ENCODE results near the gene FCN3.
"Not testable (repeated sequence)": the region's sequence is repeated elsewhere in the genome, so short reads cannot be mapped to it uniquely, and the experiment has no call there.

Gene FCN3

DNA sequence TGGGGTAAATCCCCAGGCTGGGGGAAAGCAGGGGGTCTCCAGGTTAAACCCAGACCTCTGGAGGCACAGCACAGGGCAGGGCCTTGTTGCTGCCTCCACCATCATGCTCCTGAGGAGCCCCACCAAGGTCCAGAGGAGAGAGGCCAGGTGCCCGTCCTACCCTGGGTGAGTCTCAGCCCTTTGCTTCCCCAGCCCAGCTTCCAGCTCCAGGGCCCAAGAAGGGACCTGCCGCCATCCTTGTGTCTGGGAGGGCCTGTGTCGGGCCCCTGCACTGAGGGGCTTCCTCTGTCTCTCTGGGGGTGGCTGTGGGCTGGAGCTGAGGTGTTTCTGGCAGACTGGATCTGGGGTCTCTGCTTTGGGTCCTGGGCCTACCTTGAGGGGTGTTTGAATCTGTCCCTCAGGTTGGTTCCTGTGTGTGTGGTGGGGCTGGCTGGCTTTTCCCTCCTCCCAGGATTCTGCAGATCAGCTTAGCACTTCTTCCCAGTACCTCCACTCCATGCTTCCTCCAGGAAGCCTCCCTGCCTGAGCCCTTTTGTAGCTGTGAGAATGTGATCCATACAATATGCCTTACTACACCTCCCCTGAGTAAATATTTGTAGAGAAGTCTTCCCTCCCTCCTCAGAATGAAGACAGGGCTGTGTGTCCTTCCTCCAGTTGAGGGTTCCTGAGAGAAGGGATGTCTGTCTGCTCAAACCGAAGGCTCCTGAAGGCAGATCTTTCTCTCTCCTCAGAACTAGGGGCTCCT, 24.0 kb upstream of the FCN3 start:
- no peak for DNase-seq

GRCh38 chr1:27397749-27398148, 23.1 kb upstream of the FCN3 start:
- DNase-seq = no peak

DNA sequence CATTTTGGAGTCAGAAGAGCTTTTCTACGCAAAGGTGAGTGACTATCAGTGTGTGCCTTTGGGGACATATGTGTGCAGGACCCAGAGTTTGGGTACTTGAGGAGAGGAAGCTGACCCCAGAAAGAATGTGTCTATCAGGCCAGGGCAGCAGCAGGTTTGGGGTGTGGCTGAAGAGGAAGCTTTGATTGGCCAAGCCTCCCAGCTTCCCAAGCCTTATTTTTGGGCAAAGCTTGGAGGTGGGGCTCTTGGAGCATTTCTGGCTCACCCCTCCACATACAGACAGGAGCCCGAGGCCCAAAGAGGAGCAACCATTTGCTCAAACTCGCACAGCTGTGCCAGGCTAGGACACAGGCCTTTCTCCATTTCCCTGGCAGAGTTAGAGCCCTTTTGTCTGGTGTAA, 22.5 kb upstream of the FCN3 start:
- no peak for DNase-seq

DNA sequence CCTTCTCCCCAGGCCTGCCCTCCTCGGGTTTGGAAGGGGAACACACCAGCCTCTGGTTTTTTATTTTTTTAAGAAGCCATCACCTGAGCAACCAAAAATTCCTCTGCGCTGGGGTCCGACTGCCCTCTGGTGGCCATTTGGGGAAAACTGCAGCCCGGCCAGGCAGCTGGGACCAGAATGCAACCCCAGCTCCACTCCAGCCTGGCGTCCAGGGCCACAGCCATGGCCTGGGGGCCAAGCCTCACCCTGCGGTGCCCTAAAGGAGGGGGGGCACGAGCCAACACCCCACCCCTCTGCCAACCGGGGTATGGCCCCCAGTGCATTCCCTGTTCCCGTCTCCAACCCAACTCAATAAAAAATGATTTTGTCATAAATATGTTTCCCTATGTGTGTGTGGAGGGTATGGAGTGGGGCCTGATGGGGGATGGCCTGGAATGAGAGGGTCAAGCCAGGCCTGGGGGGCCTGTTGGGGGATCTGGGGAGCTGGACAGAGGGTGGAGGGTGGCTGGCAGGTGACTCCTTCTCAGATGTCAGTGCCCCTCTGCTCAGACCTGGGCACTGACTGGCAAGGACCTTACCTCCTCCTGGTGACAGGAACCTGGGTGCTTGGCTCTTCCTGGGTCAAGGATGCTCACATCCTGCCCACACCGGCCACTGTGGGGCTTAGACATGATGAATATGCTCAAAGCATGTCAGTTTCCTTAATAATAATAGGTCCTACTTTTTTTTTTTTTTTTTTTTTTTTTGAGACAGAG, 21.0 kb upstream of the FCN3 start:
- DNase-seq = peak; percentile 92

DNA sequence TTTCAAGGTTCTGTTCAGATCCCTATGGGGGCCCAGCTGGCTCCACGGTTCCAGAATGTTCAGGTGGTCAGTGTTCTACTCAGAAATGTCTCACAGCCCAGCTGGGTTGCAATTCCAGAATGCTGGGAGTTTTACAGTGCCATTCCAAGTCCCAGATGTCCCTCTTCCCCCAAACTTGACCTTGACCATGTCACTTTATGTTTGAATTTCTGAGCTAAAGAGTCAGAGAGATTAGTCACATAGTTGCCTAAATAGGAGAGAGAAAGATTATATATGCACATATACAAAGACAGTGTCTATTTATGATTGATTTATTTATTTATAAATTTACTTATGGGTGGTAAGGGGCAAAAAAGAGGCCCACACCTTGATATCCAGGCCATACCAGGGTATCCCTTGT, 20.3 kb upstream of the FCN3 start:
- DNase-seq = no peak

DNA sequence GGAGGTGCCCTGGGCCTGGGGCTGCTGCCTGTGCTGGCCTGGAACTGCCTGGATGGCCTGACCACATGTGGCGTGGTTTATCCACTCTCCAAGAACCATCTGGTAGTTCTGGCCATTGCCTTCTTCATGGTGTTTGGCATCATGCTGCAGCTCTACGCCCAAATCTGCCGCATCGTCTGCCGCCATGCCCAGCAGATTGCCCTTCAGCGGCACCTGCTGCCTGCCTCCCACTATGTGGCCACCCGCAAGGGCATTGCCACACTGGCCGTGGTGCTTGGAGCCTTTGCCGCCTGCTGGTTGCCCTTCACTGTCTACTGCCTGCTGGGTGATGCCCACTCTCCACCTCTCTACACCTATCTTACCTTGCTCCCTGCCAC, 19.6 kb upstream of the FCN3 start:
- no peak for DNase-seq

DNA sequence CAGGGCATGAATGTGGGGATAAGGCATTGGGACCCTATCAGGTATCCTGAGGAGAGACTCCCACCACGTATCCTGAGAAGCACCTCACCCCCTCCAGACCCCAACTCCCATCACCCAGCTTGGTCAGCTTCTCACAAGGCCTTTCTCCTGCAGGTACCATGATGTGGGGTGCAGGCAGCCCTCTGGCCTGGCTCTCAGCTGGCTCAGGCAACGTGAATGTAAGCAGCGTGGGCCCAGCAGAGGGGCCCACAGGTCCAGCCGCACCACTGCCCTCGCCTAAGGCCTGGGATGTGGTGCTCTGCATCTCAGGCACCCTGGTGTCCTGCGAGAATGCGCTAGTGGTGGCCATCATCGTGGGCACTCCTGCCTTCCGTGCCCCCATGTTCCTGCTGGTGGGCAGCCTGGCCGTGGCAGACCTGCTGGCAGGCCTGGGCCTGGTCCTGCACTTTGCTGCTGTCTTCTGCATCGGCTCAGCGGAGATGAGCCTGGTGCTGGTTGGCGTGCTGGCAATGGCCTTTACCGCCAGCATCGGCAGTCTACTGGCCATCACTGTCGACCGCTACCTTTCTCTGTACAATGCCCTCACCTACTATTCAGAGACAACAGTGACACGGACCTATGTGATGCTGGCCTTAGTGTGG, 19.1 kb upstream of the FCN3 start:
- DNase-seq = no peak

- DNase-seq = no peak
Measured at GRCh38 chr1:27392778-27393635, 18.4 kb upstream of the FCN3 start.

- DNase-seq = peak; percentile 98
Measured at GRCh38 chr1:27392096-27392777, 17.6 kb upstream of the FCN3 start, which contains the start of gene GPR3. TSS of gene GPR3 (plus strand) at chr1:27392622. CDS start at chr1:27393799, 1,177 bp downstream.

GRCh38 chr1:27391511-27392095, 17.0 kb upstream of the FCN3 start:
- no peak for DNase-seq

DNA sequence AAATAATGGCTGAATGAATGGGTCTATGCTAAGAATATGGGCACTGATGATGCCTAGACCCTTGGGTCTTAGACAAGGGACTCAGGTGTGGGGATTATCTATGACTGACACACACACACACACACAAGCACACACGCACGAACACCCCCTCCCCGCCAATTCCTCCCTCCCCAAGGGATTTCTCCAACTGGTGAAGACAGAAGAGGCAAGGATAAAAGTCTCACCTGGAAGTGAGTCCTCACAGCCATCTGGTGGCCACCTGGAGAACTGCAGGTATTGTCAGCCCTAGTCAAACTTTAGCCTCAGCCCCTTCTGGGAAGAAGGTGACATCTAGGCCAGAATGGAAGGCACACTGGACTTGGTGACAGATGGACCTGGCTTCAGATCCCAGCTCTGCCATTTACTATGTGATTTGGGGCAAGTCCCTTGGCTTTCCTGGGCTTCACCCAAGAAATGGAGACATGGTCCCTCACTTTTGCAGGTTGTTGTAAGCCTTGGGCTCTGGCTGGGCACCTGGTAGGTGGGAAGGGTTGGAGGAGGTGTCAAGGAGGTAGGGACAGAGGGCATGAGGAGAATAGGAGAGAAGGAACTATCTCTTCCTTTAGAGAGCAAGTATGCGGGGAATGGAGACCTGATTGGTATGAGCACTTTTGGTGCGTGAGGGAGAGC, 13.8 kb upstream of the FCN3 start:
- DNase-seq = peak; percentile 92

GRCh38 chr1:27384797-27385196, 10.2 kb upstream of the FCN3 start:
- DNase-seq = not testable (repeated sequence)

- no peak for DNase-seq
Measured at GRCh38 chr1:27383661-27384060, 9.0 kb upstream of the FCN3 start.

GRCh38 chr1:27383039-27383605, 8.5 kb upstream of the FCN3 start, which contains the start of gene CD164L2:
TSS of gene CD164L2 (minus strand) at chr1:27383333. CDS start at chr1:27383239, 94 bp downstream.
- peak; percentile 84 for DNase-seq

DNA sequence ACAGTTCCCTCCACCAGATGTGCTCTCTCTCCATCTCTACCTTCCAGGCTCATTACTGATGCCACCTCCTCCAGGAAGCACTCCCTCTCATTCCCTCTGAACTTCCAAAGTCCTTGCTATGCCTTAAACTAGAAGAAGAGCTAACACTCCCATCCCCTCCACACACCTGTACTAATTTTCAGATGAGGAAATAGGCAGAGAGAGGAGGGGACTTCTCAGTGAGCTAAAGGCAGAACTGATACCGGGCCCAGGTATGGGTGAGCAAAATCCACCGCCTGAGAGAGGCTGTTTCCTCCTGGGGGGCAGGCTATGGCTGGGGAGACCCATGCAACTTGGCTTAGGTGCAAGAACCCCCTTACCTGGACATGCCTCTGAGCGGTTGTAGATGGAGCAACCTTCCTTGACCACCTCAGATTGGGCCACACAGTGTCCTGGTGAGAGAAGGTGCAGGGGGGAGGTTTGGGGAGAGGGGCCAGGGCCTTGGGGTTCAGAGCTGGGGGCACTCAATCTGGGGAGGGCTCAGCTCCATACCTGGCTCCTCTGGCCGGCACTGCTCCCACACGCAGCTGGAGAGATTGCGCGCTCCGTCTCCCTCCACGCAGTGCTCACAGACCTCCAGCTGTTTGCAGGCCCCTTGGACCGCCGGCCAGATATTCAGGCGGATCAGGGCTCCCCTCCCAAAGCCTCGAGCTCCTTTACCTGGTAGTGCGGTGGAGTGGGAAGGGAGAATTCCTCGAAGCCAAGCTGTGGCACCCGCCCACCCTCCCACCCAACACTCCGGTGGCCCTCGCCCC, 7.5 kb upstream of the FCN3 start:
- no peak for DNase-seq

DNA sequence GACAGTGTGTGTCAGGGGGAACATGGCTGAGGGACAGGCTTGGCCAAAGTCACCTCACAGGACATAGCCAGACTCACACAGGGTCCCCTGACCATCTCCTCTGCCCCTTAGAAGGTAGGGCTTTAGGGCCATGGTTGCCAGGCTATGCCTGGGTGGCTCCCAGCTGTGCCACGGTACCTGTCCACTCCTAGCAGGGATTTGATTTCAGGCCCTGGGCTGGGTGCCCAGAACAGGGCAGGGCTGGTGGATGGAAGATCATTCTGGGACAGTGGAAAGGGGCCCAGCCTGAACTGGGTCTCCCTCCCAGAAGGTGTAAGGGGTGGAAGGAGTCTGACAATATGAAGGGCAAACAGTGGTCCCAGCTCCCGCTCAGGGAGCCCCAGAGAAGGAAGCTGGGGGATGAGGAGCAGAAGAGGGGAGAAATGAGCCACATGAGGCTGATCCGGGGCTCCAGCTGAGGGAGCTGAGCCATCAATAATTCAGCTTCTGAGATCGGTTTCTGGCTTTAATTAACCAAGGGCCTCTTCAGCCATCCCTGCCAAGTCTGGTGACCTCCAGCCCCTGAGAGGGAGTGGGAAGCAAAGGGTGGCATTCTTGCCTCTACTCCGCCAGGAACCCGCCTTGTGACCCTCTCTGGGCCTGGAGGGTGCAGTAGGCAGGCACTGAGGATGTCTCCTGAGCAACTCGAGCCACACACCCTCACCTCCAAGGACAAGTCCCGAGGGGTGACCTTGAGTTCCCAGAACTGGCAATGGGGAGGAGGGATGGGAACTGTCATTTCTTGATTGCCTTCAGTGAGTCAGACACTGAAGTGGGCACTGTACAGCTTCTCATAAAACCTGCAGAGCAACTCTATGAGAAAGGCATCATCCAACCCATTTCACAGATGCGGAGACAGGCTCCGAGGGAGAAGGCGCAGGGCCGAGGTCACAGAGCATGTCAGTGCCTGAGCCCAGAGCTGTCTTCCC, 6.4 kb upstream of the FCN3 start:
- no peak for DNase-seq

- DNase-seq = no peak
Measured at GRCh38 chr1:27380224-27380623, 5.6 kb upstream of the FCN3 start.

DNA sequence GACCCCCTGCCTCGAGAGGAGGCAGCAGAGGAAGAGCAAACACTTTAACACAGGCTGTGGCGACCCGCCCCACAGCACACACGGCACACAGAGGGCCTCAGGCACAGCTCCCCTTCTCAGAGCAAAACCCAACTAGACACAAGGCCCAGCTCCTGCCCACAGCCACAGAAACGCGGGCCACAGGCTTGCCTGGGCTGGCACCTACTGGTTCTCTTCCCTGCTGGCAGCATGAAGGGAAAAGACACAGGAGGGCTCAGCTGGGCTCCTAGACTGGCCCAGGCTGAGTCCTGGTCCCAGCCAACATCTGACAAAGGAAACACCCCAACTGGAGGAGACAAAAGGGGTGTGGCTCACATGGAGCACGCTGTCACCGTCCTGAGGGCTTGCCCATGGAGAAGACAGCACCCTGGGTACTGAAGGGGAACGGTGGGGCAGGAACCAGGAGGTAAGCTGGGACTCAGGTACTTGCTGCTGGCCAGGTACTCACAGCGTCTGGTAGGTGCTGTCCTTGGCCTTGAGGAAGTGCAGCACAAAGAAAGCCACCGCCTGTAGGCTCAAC, 5.0 kb upstream of the FCN3 start:
- DNase-seq = no peak
